GM21737 (cell line): ENCODE measurements around the gene GABARAP.
"Not testable (repeated sequence)": the region's sequence is repeated elsewhere in the genome, so short reads cannot be mapped to it uniquely, and the experiment has no call there.

ENCODE experiments used
- ATAC-seq: cut with Tn5 transposase; IDR thresholded peaks from one replicate; pipeline ENCODE4 v1.9.1; 2021; ENCODE audit warnings: mild to moderate bottlenecking, moderate library complexity; ENCODE audit not compliant: unreplicated experiment

The GABARAP gene

GRCh38 chr17:7261379-7262191, 19.3 kb upstream of the GABARAP start:
- no peak for ATAC-seq

- ATAC-seq = no peak
These were observed 18.6 kb upstream of the GABARAP start for GRCh38 chr17:7260651-7261378.

DNA sequence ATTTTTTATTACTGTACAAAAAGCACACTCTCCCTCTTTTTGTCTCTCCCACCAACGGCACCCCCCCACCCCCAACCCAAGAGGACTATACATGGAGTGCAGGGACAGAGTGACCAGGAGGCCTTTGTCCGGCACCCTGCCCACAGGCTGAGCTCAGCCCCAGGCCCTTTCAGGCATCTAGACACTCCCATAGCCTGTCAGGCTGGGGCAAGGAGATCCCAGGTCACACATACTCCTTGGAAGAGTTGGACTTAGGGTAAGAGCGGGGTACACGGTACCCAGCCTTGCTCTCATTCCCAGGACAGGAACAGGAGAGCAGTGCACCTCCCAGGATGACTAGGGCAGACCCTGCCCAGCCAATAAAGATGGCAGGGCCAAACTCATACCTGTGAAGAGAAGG, 17.9 kb upstream of the GABARAP start:
- ATAC-seq = no peak

DNA sequence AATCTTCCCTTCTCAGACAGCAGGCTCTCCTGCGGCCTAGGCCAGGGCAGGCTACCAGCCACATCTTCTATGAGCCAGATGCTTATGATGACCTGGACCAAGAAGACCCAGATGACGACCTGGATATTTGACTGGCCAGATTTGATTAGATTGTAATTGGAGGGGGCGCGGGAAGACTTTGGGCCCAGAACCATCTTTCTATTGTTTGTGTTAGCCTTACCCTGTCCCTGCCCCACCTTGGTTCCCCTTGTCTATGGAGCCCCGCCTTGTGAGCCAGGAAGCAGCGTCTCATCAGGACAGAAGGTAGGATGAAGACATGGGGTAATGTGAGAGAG, 17.3 kb upstream of the GABARAP start:
- ATAC-seq = no peak

DNA sequence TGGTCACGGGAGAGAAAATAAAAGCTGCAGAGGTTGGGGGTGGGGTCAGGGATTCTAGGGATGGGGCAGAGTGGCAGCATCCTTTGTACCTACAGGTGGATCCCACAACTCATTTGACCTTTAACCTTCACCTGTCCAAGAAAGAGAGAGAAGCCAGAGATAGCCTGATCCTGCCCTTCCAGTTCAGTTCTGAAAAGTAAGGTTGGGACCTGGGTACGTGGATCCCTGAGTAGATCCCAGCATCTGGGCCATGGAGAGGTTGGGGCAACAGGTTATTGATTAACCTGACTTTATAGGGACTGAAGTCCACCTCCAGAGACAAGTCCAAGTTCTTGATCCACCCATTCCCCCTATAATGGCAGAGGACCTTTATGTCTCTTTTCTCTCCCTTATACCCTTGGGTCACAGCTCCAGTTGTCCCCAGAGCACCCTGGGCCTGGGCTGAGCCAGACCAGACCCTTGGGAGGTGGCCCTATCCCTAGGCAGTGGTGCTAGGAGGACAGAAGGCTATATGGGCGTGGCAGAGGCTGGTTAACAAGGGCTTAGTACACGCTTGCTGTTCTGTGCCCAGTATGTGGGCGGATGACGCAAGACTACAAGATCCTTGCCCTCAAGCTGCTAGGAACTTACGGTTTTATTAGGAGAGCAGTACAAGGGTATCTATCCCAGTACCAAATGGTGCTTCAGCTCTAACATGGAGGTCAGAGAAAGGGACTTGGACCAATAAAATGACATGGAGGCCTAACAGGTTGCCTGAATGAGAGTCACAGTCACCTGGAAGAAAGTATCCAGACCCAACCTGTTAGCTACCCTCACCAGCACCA, 16.7 kb upstream of the GABARAP start:
- no peak for ATAC-seq

DNA sequence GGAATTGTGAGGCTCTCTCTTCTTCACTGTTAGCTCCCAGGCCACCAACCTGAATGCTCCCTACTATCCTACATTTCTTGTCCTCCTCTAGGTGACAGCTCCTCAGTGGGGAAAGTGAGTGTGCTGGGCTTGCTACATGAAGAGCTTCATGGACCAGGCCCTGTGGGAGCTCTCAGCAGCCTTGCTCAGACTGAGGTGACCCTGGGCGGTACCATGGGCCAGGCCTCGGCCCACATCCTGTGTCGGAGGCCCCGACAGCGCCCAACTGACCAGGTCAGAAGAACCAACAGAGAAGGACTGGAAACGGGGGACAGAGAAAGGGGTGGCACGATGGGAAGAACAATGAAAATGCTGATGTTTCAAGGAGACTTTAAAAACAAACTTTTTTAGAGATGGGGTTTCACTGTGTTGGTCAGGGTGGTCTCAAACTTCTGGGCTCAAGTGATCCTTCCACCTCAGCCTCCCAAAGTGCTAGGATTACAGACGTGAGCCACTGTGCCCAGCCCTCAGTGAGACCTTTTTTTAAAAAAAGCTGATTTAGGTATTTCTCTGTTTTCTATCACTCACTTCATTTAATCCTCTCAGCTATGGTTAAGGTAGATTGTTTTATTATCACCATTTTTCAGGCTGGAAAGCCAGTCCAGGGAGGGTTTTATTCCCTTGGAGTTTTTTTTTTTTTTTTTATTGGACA, 14.7 kb upstream of the GABARAP start:
- no peak for ATAC-seq

DNA sequence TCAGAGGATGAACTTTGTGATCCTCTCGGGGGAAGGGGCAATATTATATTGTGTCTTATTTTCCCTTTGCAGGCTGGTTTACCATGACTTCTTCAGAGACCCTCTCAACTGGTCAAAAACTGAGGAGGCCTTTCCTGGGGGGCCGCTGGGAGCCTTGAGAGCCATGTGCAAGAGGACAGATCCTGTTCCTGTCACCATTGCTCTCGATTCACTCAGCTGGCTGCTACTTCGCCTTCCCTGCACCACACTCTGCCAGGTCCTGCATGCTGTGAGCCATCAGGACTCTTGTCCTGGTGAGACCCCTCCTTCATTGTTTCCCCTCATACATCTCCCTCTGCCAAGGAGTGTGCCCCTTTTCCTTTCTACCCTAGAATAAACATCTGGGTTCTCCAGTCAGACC, 12.3 kb upstream of the GABARAP start:
- ATAC-seq = no peak

DNA sequence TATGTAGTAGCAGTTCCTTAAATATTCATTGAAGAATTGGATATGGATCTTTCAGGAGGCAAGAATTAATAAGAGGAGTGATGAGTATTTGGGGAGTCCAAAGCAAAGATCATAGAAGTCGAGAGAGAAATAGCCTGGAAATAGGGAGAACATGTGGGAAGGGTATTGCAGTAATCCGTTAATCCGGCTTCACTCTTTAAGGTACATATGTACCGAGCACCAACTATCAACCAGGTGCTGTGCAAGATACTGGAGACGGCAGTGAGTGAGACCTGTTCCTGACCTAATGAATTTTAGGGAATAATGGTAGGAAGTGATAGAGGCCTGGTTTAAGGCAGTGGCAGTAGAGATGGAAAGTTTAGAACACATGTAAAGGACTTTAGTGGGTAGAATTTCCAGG, 10.8 kb upstream of the GABARAP start:
- no peak for ATAC-seq

GRCh38 chr17:7252176-7253043, 10.2 kb upstream of the GABARAP start, which contains the start of gene ELP5:
Gene ELP5 (plus strand): TSS chr17:7252215. CDS start chr17:7252551, 336 bp downstream.
- peak; percentile 41 for ATAC-seq

DNA sequence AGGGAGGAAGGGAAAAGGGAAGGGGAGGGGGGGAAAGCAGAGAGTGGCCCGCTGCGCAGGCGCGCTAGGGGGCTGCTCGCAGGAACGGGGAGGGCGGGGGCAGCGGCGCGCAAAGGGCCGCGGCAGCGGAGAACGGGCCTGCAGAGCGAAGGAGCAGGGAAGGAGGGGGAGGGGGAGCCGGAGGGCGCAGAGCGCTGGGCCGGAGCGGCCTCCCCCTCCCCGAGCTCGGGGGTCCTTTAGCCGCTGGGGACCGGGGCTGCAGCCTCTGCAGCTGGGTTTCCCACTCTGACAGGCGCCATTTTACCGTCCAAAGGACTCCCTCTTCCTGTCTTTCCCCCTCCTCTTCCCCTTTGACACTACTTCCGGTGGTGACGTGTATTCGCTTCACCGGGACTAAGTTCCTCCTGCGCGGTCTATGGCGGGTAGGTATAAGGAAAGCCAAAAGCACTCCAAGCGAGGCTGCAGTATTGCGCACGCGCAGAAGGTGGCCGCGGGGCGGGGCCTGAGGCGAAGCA, 9.5 kb upstream of the GABARAP start, which contains the start of gene CTDNEP1:
Gene CTDNEP1 (minus strand): TSS at position 74 of the 515 bp plus-strand sequence. CDS start 438 bp downstream, outside the sequence.
- peak; percentile 76 for ATAC-seq

GRCh38 chr17:7250695-7251627, 8.7 kb upstream of the GABARAP start:
- ATAC-seq = peak; percentile 3

DNA sequence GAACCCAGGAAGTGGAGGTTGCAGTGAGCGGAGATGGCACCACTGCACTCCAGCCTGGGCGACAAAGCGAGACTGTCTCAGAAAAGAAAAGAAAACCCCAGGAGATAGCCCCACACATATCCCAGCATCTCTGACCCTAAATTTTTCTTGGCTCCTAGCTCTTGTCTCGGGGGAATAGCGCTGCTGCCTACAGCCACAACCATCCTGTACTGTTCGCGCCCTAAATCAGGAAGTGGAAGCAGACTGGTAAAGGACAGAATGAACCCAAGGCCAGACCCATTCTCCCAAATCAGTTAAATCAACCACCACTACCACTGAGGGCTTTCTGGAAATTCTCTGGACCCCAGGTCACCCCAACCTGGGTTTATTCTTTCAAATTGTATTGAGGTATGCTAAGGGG, 7.6 kb upstream of the GABARAP start:
- no peak for ATAC-seq

- ATAC-seq = no peak
These were observed 7.0 kb upstream of the GABARAP start for GRCh38 chr17:7249214-7249613.

DNA sequence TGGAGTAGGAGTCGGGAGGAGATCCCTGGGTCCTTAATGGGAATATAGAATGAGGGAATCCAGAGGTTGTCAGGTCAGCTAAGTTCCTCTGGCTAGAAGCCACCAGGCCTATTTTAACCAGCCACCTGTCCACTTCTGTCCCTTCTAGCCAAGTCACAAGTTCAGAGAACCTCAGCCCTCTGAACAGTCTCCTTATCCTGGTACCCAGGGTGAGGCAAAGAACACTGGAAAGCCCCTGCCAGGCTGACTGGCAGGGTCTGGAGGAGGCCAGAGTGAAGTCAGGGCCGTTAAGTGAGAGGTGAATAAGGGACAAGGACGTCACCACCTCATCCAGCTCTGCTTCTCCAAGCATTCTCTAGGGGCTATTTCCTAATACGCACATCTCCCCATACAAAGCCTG, 6.5 kb upstream of the GABARAP start:
- ATAC-seq = no peak

GRCh38 chr17:7246779-7247178, 4.5 kb upstream of the GABARAP start:
- no peak for ATAC-seq

DNA sequence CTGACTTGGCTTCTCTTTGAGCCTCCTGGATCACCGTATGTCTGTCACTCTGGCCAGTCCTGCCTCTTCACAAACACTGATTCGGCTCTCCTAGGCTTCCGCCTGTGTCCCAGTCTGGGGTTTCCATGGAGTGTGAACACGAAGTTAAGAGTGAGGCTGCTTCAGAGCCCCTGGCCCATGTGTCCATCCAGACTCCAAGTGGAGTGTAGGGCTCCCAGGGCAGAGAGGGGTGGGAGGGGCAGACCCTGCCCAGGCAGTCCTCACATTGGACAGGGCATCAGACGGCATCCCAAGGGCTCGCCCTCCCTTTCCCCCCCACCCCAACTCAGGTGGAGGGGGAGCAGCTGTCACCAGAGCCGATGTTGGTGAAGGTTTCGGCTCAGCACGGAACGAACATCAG, 1.6 kb upstream of the GABARAP start:
- not testable (repeated sequence) for ATAC-seq

- ATAC-seq = no peak
These were observed 1.1 kb upstream of the GABARAP start for GRCh38 chr17:7243453-7243729.

DNA sequence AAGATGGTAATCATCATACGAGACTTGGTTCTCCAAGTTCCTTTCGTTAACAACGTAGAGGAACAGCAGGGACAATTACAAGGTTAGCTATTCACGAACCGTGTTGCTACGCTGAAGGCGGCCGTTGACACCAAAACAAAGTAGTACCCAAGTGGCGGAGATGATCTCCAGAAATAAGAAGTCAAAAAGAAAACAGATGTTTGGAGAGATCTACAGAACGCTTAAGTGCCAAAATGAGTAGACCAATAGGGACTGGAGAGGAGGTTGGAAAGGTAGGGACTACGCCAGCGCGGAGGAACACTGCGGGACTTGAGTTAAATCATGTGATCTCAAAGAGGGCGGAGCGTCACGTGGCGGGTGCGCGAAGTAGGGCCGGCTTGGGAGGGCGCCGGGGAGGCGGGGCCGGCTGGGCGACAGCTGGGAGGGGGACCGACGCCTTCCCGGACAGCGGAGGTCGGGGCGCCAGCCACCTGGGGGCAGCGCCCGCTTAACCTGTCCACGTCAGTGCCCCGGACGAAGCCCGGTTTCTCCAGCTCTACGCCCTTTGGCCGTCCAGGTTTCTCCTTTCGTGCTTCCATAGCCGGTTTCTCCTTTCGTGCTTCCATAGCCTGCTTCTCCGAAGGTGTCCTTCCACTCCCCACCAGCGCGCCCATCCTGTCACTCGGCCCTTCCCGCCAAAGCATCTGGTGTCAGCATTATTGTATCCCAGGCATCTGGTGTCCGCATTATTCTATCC, 636 bp upstream of the GABARAP start:
- peak; percentile 35 for ATAC-seq
